T-cell (primary cell): ENCODE data around the gene HMMR. TPM values are rescaled to one million over a fixed set of nuclear protein-coding genes. Genes with fewer than 3 reads are reported as not detected.

Experiments
- ATAC-seq, 4 experiments: fragments of 200-7000 bp in 3 of 4; fragments of 150-1000 bp in 1 of 4; cut with Tn5 transposase; replicated peaks in 1 of 4; 1 replicate in 3 of 4; 2 replicates in 1 of 4; pipeline ENCODE4 v1.10.0; 2021; ENCODE audit warnings: moderate library complexity in 3 of 4, mild to moderate bottlenecking in 2 of 4, moderate number of reproducible peaks in 1 of 4
- CTCF ChIA-PET, 2 donors: fragments of 300-600 bp; sonication (Branson Sonifier 250); formaldehyde crosslinking; loops; one replicate each; lab custom pipeline; 2022; ENCODE audit warnings: antibody characterized with exemption in 2 of 2; lab: Charles Lee
- POLR2A ChIA-PET, 2 donors: fragments of 300-600 bp; sonication (Branson Sonifier 250); formaldehyde crosslinking; loops; one replicate each; lab custom pipeline; 2022; ENCODE audit warnings: antibody characterized with exemption in 2 of 2; lab: Charles Lee
- DNase-seq, 35 experiments: peaks; one replicate each; pipeline versions ENCODE4 v3.0.0 to v3.0.0-alpha.2; 2013 to 2023
- H3K27ac ChIP-seq: one replicate; pipeline ENCODE4 v1.5.1; 2013; ENCODE audit warnings: low read length
- H3K27me3 ChIP-seq, 2 experiments: replicated peaks in 1 of 2; 1 replicate in 1 of 2; 2 replicates in 1 of 2; pipeline versions ENCODE4 v1.6.1 to v1.7.0; 2013; ENCODE audit warnings: low read length in 1 of 2, mixed read lengths in 1 of 2; ENCODE audit not compliant: control insufficient read depth in 2 of 2, insufficient read depth in 2 of 2; ENCODE audit errors: extremely low read depth in 1 of 2
- H3K36me3 ChIP-seq, 2 donors: 1 replicate in 1 of 2; 2 replicates in 1 of 2; pipeline versions ENCODE4 v1.6.1 to v1.7.0; 2013; ENCODE audit warnings: low read length in 1 of 2; ENCODE audit not compliant: control insufficient read depth in 2 of 2, insufficient read depth in 1 of 2; ENCODE audit errors: extremely low read depth in 1 of 2
- H3K4me1 ChIP-seq, 2 experiments: 1 replicate in 1 of 2; 2 replicates in 1 of 2; pipeline versions ENCODE4 v1.6.1 to v1.7.0; 2013; ENCODE audit warnings: low read length in 2 of 2, mixed read lengths in 1 of 2; ENCODE audit not compliant: insufficient read depth in 2 of 2, control insufficient read depth in 1 of 2; ENCODE audit errors: extremely low read depth in 1 of 2
- H3K4me3 ChIP-seq, 2 donors: 1 replicate in 1 of 2; 2 replicates in 1 of 2; pipeline versions ENCODE4 v1.5.1 to v1.7.0; 2013; ENCODE audit warnings: mild to moderate bottlenecking in 2 of 2, low read length in 1 of 2, moderate library complexity in 1 of 2; ENCODE audit not compliant: control insufficient read depth in 1 of 2; ENCODE audit errors: extremely low read depth in 1 of 2
- H3K9me3 ChIP-seq: 2 replicates; pipeline ENCODE4 v1.7.0; 2013
- H3K27ac Mint-ChIP-seq, 2 donors: one replicate each; pipeline ENCODE4 v1.8.0; 2020 to 2021; ENCODE audit warnings: mild to moderate bottlenecking in 2 of 2, mixed read lengths in 2 of 2
- H3K27me3 Mint-ChIP-seq, 2 donors: one replicate each; pipeline ENCODE4 v1.8.0; 2021 to 2022; ENCODE audit warnings: mixed read lengths in 2 of 2
- H3K36me3 Mint-ChIP-seq: one replicate; pipeline ENCODE4 v1.8.0; 2021; ENCODE audit warnings: mixed read lengths
- H3K4me1 Mint-ChIP-seq, 3 donors: one replicate each; pipeline ENCODE4 v1.8.0; 2020 to 2022; ENCODE audit warnings: mixed read lengths in 3 of 3, mild to moderate bottlenecking in 1 of 3
- H3K4me3 Mint-ChIP-seq, 3 donors: one replicate each; pipeline ENCODE4 v1.8.0; 2020 to 2022; ENCODE audit warnings: mild to moderate bottlenecking in 3 of 3, mixed read lengths in 3 of 3, moderate library complexity in 3 of 3
- H3K9me3 Mint-ChIP-seq, 3 donors: one replicate each; pipeline ENCODE4 v1.8.0; 2020 to 2022; ENCODE audit warnings: mixed read lengths in 3 of 3
- WGBS: methylation state at CpG from one replicate; pipeline ENCODE4 v1.1.5; 2013; ENCODE audit warnings: missing lambda C conversion rate; ENCODE audit not compliant: insufficient coverage; 5-methylcytosine and 5-hydroxymethylcytosine counted together
- total RNA-seq, 35 experiments: library from RNA in 6 of 35; stranded (reverse) in 6 of 35; fragments of 120-200 nt in 1 of 35; gene quantifications; one replicate each; pipeline versions ENCODE4 v1.2.1 to v1.2.4 and lab custom pipeline; 2013 to 2026

Gene HMMR
- total RNA-seq, 5 donors from 2014 or later (not counting 1 experiment from before 2014, with no cell fraction given) = 0.41 to 0.88 (median 0.84) TPM

GRCh38 chr5:163512526-163512925, 52.1 kb downstream of the HMMR start:
- H3K4me3 ChIP-seq = no peak overlapping the region
- peak overlapping the region; percentile 67 to 76 for H3K27ac Mint-ChIP-seq
- H3K27me3 ChIP-seq = no peaks in the 10 kb centered on the region
- no peak for DNase-seq
- no peak overlapping the region for H3K27ac ChIP-seq
- CTCF ChIA-PET = interaction anchor here (1.2 to 2.1 kb wide), 2 partner anchors 39 to 52 kb away, joined by 3 to 18 read pairs; partner anchors contain the start of genes HMMR (in 1 of the 2) and NUDCD2 (in 1 of the 2)
- peaks cover 22 to 29% of the 10 kb centered on the region in 2 experiments for H3K4me1 ChIP-seq
- H3K27me3 Mint-ChIP-seq = no peaks in the 10 kb centered on the region
- peaks cover 52 to 81% (median 81%) of the 10 kb centered on the region in 3 donors for H3K4me1 Mint-ChIP-seq
- peaks cover 0 to 51% of the 10 kb centered on the region in 2 donors for H3K36me3 ChIP-seq
- H3K36me3 Mint-ChIP-seq = peaks cover 48% of the 10 kb centered on the region
- H3K9me3 ChIP-seq = no peaks in the 10 kb centered on the region
- WGBS = 100% methylated on average over 2 of the region's 5 CpGs
- ATAC-seq = no peak
- POLR2A ChIA-PET = no interaction called here
- H3K9me3 Mint-ChIP-seq = no peaks in the 10 kb centered on the region
- peak overlapping the region; percentile 43 to 69 (median 43) for H3K4me3 Mint-ChIP-seq

DNA sequence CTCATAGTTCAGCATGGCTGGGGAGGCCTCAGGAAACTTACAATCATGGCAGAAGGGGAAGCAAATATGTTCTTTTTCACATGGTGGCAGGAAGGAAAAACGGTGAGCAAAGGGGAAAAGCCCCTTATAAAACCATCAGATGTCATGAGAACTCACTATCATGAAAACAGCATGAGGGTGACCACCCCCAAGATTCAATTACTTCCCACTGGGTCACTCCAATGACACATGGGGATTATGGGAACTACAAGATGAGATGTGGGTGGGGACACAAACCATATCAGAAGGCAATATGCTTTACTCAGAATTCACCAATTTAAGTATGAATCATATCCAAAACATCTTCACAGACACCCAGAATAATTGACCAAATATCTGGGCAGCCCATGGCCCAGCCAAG, 64.7 kb downstream of the HMMR start:
- no peaks in the 10 kb centered on the region for H3K27me3 Mint-ChIP-seq
- no CpG with 5 or more reads among the region's 1 CpG for WGBS
- Histone ChIP-seq H3K36me3 (peaks cover 4 to 11% of the 10 kb centered on the region in 2 donors), H3K4me1 (no peaks in the 10 kb centered on the region), H3K27me3 (no peaks in the 10 kb centered on the region), H3K9me3 (no peaks in the 10 kb centered on the region), H3K27ac (no peak overlapping the region), H3K4me3 (no peak overlapping the region)
- peaks cover 18% of the 10 kb centered on the region for H3K36me3 Mint-ChIP-seq
- DNase-seq = no peak
- no peaks in the 10 kb centered on the region for H3K9me3 Mint-ChIP-seq
- no peak overlapping the region for H3K4me3 Mint-ChIP-seq
- no peak for ATAC-seq
- peaks cover 0 to 2% (median 1%) of the 10 kb centered on the region in 3 donors for H3K4me1 Mint-ChIP-seq
- POLR2A ChIA-PET = no interaction called here
- CTCF ChIA-PET = no interaction called here
- peak overlapping the region in 1 of 2 donors; percentile 11 for H3K27ac Mint-ChIP-seq

DNA sequence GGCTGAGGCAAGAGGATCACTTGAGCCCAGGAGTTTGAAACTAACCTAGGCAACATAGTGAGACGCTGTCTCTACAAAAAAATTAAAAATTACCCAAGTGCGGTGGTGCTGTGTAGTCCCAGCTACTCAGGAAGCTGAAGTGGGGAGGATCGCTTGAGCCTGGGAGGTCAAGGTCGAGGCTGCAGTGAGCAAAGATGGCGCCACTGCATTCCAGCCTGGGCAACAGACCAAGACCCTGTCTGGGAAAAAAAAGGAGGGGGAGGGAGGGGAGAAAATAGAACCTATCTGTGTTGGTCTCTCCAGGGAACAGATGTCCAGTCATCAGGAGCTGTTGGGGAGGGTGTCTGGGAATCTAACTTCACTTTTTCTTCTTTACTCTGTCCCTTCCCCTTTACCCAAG, 69.3 kb downstream of the HMMR start:
- WGBS = 89% methylated on average over 3 of the region's 5 CpGs
- POLR2A ChIA-PET = no interaction called here

GRCh38 chr5:163531272-163531671, 70.8 kb downstream of the HMMR start:
- Histone ChIP-seq H3K27me3 (no peaks in the 10 kb centered on the region), H3K4me3 (no peak overlapping the region), H3K4me1 (no peaks in the 10 kb centered on the region), H3K27ac (no peak overlapping the region), H3K9me3 (no peaks in the 10 kb centered on the region), H3K36me3 (no peaks in the 10 kb centered on the region)
- Mint-ChIP-seq H3K4me3 (no peak overlapping the region), H3K27ac (no peak overlapping the region), H3K9me3 (no peaks in the 10 kb centered on the region), H3K4me1 (no peaks in the 10 kb centered on the region), H3K36me3 (no peaks in the 10 kb centered on the region), H3K27me3 (peaks cover 0 to 4% of the 10 kb centered on the region in 2 donors)
- ChIA-PET POLR2A (no interaction called here), CTCF (no interaction called here)
- ATAC-seq = no peak
- DNase-seq = no peak
- WGBS = no CpG with 5 or more reads among the region's 3 CpGs

More for the DNA sequence above, 69.3 kb downstream of the HMMR start:
- Histone ChIP-seq H3K9me3 (no peaks in the 10 kb centered on the region), H3K27ac (no peak overlapping the region), H3K36me3 (no peaks in the 10 kb centered on the region), H3K27me3 (no peaks in the 10 kb centered on the region), H3K4me3 (no peak overlapping the region), H3K4me1 (no peaks in the 10 kb centered on the region)
- Mint-ChIP-seq H3K27ac (no peak overlapping the region), H3K9me3 (no peaks in the 10 kb centered on the region), H3K4me1 (no peaks in the 10 kb centered on the region), H3K36me3 (no peaks in the 10 kb centered on the region), H3K4me3 (no peak overlapping the region), H3K27me3 (peaks cover 0 to 4% of the 10 kb centered on the region in 2 donors)
- CTCF ChIA-PET = no interaction called here
- DNase-seq (no peak), ATAC-seq (no peak)

- H3K36me3 Mint-ChIP-seq = no peaks in the 10 kb centered on the region
- no peak overlapping the region for H3K27ac Mint-ChIP-seq
- Histone ChIP-seq H3K27ac (no peak overlapping the region), H3K4me1 (no peaks in the 10 kb centered on the region), H3K27me3 (no peaks in the 10 kb centered on the region), H3K36me3 (no peaks in the 10 kb centered on the region), H3K4me3 (no peak overlapping the region), H3K9me3 (no peaks in the 10 kb centered on the region)
- ATAC-seq = no peak
- POLR2A ChIA-PET = no interaction called here
- CTCF ChIA-PET = no interaction called here
- no peaks in the 10 kb centered on the region for H3K4me1 Mint-ChIP-seq
- H3K4me3 Mint-ChIP-seq = no peak overlapping the region
- DNase-seq = no peak
- no peaks in the 10 kb centered on the region for H3K9me3 Mint-ChIP-seq
- peaks cover 2 to 4% of the 10 kb centered on the region in 2 donors for H3K27me3 Mint-ChIP-seq
- 93% methylated on average over 3 of the region's 5 CpGs for WGBS
Observed at GRCh38 chr5:163532171-163533084, 72.0 kb downstream of the HMMR start.

DNA sequence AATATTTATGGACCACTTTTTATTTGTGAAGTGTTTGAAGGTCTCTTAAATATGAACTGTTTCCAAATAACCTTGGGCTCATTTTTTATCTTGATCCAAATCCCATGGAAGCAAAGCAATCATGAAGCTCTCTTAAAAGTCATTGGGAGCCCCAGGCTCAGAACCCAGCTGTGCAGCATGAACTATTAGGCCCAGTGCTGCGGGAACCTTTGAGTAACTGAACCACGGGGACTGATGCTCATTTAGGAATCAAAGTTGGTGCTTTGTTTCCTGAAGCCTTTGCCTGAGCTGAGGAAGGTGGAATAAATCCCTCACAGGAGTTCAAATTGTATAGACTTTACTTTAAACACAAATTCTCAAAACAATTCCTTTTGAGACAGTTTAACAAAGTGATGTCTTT, 72.8 kb downstream of the HMMR start:
- POLR2A ChIA-PET = no interaction called here
- H3K36me3 Mint-ChIP-seq = no peaks in the 10 kb centered on the region

More for the DNA sequence above, 72.8 kb downstream of the HMMR start:
- DNase-seq (no peak), ATAC-seq (no peak)
- no peak overlapping the region for H3K4me3 ChIP-seq
- no peaks in the 10 kb centered on the region for H3K36me3 ChIP-seq
- no peak overlapping the region for H3K4me3 Mint-ChIP-seq
- peaks cover 2 to 8% of the 10 kb centered on the region in 2 donors for H3K27me3 Mint-ChIP-seq
- H3K9me3 Mint-ChIP-seq = no peaks in the 10 kb centered on the region
- CTCF ChIA-PET = no interaction called here
- no peak overlapping the region for H3K27ac Mint-ChIP-seq
- H3K27me3 ChIP-seq = no peaks in the 10 kb centered on the region
- H3K4me1 Mint-ChIP-seq = no peaks in the 10 kb centered on the region
- H3K27ac ChIP-seq = no peak overlapping the region
- 92% methylated on average over 2 of the region's 2 CpGs for WGBS
- H3K4me1 ChIP-seq = no peaks in the 10 kb centered on the region
- H3K9me3 ChIP-seq = no peaks in the 10 kb centered on the region
